Measurements from ENCODE around the gene HOMER2. TPM values are rescaled to one million over a fixed set of nuclear protein-coding genes. Genes with fewer than 3 reads are reported as not detected.
A peak's percentile ranks its signal among the peaks of the same experiment; 100 is the strongest.
"Not testable (repeated sequence)": the region's sequence is repeated elsewhere in the genome, so short reads cannot be mapped to it uniquely, and the experiment has no call there.

Gene HOMER2
- total RNA-seq: 1 to 10 TPM; 2.3 to 5.8 TPM
- 3.5 to 4.4 reads per million in 2 donors for total RNA-seq

- Mint-ChIP-seq H3K36me3 (ENCODE audit: low read depth) (no peaks in the 10 kb centered on the region), H3K4me3 (peak within 1 kb of the TSS; percentile 70), H3K4me1 (no peaks in the 10 kb centered on the region), H3K27me3 (peaks cover 6% of the 10 kb centered on the region), H3K27ac (no peak within 1 kb of the TSS)
- no peak for DNase-seq
- peak; percentile 61 for ATAC-seq
- no peaks in the 10 kb centered on the region for H3K9me3 ChIP-seq (ENCODE audit: control insufficient read depth, low read length, poor library complexity, severe bottlenecking)
Observed at GRCh38 chr15:82952158-82953081, at the start of gene HOMER2. Gene HOMER2 (minus strand): TSS chr15:82952720. CDS start chr15:82952535, 185 bp downstream.

DNA sequence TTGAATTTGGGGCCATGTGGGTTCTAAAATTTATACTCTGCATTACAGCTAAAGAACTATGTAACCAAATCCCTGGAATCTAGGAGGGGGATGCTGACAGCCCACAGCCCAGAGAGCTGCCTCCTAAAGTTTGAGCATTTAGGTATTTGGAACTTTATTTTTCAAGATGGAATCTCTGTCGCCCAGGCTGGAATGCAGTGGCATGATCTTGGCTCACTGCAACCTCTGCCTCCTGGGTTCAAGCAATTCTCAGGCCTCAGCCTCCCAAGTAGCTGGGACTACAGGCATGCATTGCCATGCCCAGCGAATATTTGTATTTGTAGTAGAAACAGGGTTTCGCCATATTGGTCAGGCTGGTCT is 48.1 kb upstream of the HOMER2 start:
- DNase-seq; H3K27me3 Mint-ChIP-seq; H3K4me1 Mint-ChIP-seq; H3K4me3 Mint-ChIP-seq; H3K36me3 Mint-ChIP-seq (ENCODE audit: low read depth); H3K9me3 ChIP-seq (ENCODE audit: control insufficient read depth, low read length, poor library complexity, severe bottlenecking): not testable (repeated sequence)
- ATAC-seq: peak; percentile 27
- peak overlapping the region; percentile 84 for H3K27ac Mint-ChIP-seq

DNA sequence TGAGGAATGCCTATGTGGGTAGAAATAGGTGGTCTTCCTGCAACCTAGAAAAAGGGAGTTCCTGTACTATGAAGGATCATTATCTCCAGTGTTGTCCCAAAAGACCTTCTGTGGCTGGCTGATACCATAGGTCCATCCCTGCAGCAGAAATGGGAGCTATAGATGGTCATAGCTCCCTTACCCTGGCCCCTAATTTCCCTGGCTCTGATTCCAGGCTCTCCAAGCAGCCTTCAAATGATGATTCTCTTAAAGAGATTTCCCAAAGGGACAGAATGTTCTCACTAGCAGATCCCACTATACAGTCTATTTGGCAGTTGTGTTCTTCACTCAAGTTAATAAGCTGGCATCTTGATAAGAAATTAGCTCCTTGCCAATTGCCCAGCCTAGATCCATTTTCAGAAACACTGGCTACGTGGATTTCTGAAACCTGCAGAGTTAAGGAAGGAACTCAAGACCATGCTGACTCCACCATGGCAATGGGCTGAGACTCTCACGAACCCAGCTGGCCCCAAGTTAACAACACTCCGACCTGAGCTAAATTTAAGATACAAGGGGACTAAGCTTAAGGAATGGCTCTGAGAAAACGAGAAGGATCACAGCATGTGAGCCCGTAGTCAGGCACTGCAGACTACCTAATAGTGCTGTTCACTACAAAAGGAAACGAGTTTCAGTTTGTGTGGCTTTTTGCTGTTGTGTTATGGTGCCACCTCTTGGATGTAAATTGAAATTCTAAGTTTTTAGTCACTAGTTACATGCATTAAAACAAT is 47.6 kb upstream of the HOMER2 start:
- Mint-ChIP-seq H3K4me3 (peak overlapping the region; percentile 73), H3K36me3 (ENCODE audit: low read depth) (no peaks in the 10 kb centered on the region), H3K4me1 (peaks cover 7% of the 10 kb centered on the region), H3K27ac (peak overlapping the region; percentile 84), H3K27me3 (no peaks in the 10 kb centered on the region)
- ATAC-seq (peak; percentile 93), DNase-seq (peak in 1 of 3 donors; percentile 5)
- H3K9me3 ChIP-seq (ENCODE audit: control insufficient read depth, low read length, poor library complexity, severe bottlenecking): no peaks in the 10 kb centered on the region

- H3K4me1 Mint-ChIP-seq: peaks cover 9% of the 10 kb centered on the region
- no peak overlapping the region for H3K4me3 Mint-ChIP-seq
- H3K27ac Mint-ChIP-seq: peak overlapping the region; percentile 84
- no peaks in the 10 kb centered on the region for H3K27me3 Mint-ChIP-seq
- ATAC-seq (no peak), DNase-seq (no peak)
- no peaks in the 10 kb centered on the region for H3K36me3 Mint-ChIP-seq (ENCODE audit: low read depth)
- H3K9me3 ChIP-seq (ENCODE audit: control insufficient read depth, low read length, poor library complexity, severe bottlenecking): no peaks in the 10 kb centered on the region
Observed at GRCh38 chr15:82999426-82999825, 46.9 kb upstream of the HOMER2 start.

DNA sequence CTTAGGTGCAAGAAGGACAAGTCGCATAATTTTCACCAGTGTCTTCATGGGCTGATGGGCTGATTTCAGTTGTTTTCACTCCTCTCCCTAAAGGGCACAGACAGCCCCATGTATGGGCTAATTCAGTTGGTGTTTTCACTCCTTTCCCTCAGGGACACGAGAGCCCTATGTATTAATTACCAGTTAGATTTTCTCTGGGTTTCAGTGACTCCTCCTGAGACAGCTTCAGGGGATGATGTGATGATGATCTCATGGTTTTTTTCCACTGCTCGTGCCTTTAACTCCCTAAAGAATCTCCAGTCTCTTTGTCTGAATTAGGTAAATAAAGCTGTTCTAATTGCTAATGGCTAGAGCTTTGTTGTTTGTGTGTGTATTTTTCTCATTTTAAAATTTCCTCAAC is 43.4 kb upstream of the HOMER2 start:
- H3K27me3 Mint-ChIP-seq: no peaks in the 10 kb centered on the region
- no peaks in the 10 kb centered on the region for H3K9me3 ChIP-seq (ENCODE audit: control insufficient read depth, low read length, poor library complexity, severe bottlenecking)
- peaks cover 11% of the 10 kb centered on the region for H3K4me1 Mint-ChIP-seq
- no peak overlapping the region for H3K4me3 Mint-ChIP-seq
- ATAC-seq (no peak), DNase-seq (no peak)
- H3K36me3 Mint-ChIP-seq (ENCODE audit: low read depth): peaks cover 2% of the 10 kb centered on the region
- no peak overlapping the region for H3K27ac Mint-ChIP-seq

GRCh38 chr15:82995076-82995475 is 42.6 kb upstream of the HOMER2 start:
- Mint-ChIP-seq H3K36me3 (ENCODE audit: low read depth) (peaks cover 2% of the 10 kb centered on the region), H3K4me3 (no peak overlapping the region), H3K4me1 (peaks cover 8% of the 10 kb centered on the region), H3K27ac (no peak overlapping the region), H3K27me3 (no peaks in the 10 kb centered on the region)
- no peaks in the 10 kb centered on the region for H3K9me3 ChIP-seq (ENCODE audit: control insufficient read depth, low read length, poor library complexity, severe bottlenecking)
- no peak for DNase-seq
- no peak for ATAC-seq

DNA sequence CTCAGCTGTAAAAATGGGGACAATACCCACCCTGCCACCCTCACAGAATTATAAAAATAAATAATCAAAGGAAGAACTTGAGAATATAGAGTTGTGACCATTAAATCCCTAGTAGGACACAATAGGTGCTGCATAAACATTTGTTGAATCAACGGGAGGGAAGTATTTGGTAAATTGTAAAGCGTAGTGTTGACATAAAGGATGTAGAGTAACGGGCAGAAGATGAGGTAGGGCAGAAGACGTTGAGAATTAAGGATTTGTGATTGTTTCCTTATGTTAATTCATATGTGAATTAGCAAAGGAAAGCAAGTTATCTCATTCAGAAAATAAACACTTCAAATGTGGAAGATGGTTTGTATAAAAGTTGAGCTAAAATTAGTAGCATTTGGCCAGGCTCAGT is 40.6 kb upstream of the HOMER2 start:
- no peak overlapping the region for H3K4me3 Mint-ChIP-seq
- ATAC-seq: no peak
- H3K27ac Mint-ChIP-seq: peak overlapping the region; percentile 34

GRCh38 chr15:82992436-82992998 is 40.0 kb upstream of the HOMER2 start:
- ATAC-seq: no peak
- H3K4me3 Mint-ChIP-seq: no peak overlapping the region
- no peak for DNase-seq
- H3K27ac Mint-ChIP-seq: peak overlapping the region; percentile 34
- H3K36me3 Mint-ChIP-seq (ENCODE audit: low read depth): peaks cover 2% of the 10 kb centered on the region
- peaks cover 5% of the 10 kb centered on the region for H3K4me1 Mint-ChIP-seq
- H3K9me3 ChIP-seq (ENCODE audit: control insufficient read depth, low read length, poor library complexity, severe bottlenecking): no peaks in the 10 kb centered on the region
- H3K27me3 Mint-ChIP-seq: no peaks in the 10 kb centered on the region

More for the DNA sequence above, 40.6 kb upstream of the HOMER2 start:
- no peaks in the 10 kb centered on the region for H3K9me3 ChIP-seq (ENCODE audit: control insufficient read depth, low read length, poor library complexity, severe bottlenecking)
- Mint-ChIP-seq H3K4me1 (peaks cover 5% of the 10 kb centered on the region), H3K27me3 (no peaks in the 10 kb centered on the region), H3K36me3 (ENCODE audit: low read depth) (peaks cover 2% of the 10 kb centered on the region)
- no peak for DNase-seq

DNA sequence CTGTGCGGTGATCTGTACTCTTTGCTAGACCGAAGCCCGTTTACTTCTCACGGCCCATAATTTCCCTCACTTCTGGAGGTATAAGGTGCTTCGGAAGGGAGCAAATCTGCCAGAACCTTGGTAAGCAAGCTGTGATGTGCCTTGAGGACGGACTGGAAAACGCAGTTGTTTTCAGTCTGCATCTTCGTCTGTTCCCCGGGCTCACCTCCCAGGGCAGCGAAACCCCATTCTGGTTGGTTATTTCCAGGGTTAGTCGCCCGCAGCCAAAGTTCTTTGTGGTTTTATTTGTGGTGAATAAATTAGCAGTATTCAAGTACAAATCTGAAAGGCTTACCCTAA is 33.9 kb upstream of the HOMER2 start:
- Mint-ChIP-seq H3K27ac (peak overlapping the region; percentile 86), H3K4me1 (peaks cover 16% of the 10 kb centered on the region), H3K36me3 (ENCODE audit: low read depth) (peaks cover 2% of the 10 kb centered on the region), H3K27me3 (no peaks in the 10 kb centered on the region), H3K4me3 (peak overlapping the region; percentile 93)
- DNase-seq (peak in 1 of 3 donors; percentile 19), ATAC-seq (peak; percentile 51)
- no peaks in the 10 kb centered on the region for H3K9me3 ChIP-seq (ENCODE audit: control insufficient read depth, low read length, poor library complexity, severe bottlenecking)

DNA sequence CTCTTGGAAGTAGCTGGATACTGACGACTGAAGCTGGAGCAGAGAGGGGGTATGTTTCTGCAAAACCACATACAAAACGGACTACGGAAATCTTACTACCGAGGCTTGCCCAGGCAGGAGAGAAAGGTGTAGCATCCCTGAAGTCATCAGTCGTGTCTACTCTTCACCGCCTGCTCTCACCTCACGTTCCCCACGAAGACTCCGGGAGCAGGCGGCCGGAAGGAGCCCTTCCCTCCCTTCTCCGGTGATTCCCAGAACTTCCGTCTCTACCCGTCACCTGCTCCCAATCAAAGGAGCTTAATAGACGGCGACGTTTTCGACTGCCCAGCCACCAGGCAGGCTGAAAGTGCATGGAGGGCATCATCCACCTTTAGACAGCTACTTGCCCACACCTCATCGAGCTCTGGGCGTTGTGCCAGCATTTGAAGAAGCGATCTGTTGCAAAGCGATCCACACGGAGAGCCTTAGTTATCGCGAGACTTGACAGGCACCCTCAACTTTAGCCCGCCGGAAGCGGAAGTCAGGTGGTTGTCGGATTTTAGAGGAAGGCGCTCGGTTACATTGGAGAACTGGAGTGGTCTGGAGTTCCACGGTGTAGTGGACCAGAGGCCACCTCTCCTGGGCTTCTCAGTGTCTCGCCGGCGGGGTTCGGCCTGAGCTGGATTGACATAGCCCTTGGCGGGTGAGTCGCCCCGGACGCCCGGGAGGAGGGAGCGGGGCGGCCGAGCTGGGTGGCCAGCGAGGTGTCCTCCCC is 33.3 kb upstream of the HOMER2 start, which contains the start of gene RAMAC:
Gene RAMAC, plus strand, starts transcription at position 523 of the 754 bp plus-strand sequence. CDS start 2,809 bp downstream, outside the sequence.
- Mint-ChIP-seq H3K36me3 (ENCODE audit: low read depth) (peaks cover 2% of the 10 kb centered on the region), H3K4me3 (peak within 1 kb of the TSS; percentile 93), H3K4me1 (peaks cover 16% of the 10 kb centered on the region), H3K27ac (peak within 1 kb of the TSS; percentile 86), H3K27me3 (no peaks in the 10 kb centered on the region)
- H3K9me3 ChIP-seq (ENCODE audit: control insufficient read depth, low read length, poor library complexity, severe bottlenecking): no peaks in the 10 kb centered on the region
- ATAC-seq: peak; percentile 93
- peak; percentile 75 to 83 (median 82) for DNase-seq

DNA sequence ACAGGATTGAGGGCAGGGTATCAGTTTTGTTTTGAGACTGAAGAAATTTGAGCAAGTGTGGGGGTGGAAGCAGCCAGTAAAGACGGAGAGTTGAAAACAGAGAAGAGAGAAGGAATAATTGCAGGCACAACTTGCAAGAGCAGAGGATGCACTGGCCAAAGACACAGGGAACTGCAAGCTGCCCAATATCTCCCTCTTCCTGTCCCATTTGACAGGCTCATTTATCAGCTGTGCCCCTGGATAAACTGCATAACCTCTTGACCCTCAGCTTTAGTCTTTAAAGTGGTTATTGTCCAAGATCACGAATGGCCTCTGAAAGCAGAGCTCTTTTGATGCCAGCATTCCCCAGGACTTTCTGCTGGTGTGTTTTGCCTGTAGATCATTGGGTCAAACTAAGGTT is 28.5 kb upstream of the HOMER2 start:
- H3K36me3 Mint-ChIP-seq (ENCODE audit: low read depth): peaks cover 2% of the 10 kb centered on the region
- H3K4me1 Mint-ChIP-seq: peaks cover 12% of the 10 kb centered on the region
- DNase-seq: no peak
- no peaks in the 10 kb centered on the region for H3K27me3 Mint-ChIP-seq
- H3K9me3 ChIP-seq (ENCODE audit: control insufficient read depth, low read length, poor library complexity, severe bottlenecking): no peaks in the 10 kb centered on the region
- H3K27ac Mint-ChIP-seq: no peak overlapping the region
- no peak for ATAC-seq
- no peak overlapping the region for H3K4me3 Mint-ChIP-seq

- H3K4me3 Mint-ChIP-seq: no peak overlapping the region
- no peak for ATAC-seq
- H3K36me3 Mint-ChIP-seq (ENCODE audit: low read depth): no peaks in the 10 kb centered on the region
- H3K4me1 Mint-ChIP-seq: peaks cover 2% of the 10 kb centered on the region
- no peak for DNase-seq
- no peak overlapping the region for H3K27ac Mint-ChIP-seq
- H3K9me3 ChIP-seq (ENCODE audit: control insufficient read depth, low read length, poor library complexity, severe bottlenecking): no peaks in the 10 kb centered on the region
- no peaks in the 10 kb centered on the region for H3K27me3 Mint-ChIP-seq
Observed at GRCh38 chr15:82979726-82980125, 27.2 kb upstream of the HOMER2 start.

Measured in T-helper 17 cell (primary cell).